ENCODE measurements around the gene XDH. TPM values are rescaled to one million over a fixed set of nuclear protein-coding genes. Genes with fewer than 3 reads are reported as not detected.

Gene XDH
- total and polyA plus RNA-seq, 9 of the 15 experiments (the other 6 are each of a cell fraction or from before 2014, with no cell fraction given), result 0.04 to 0.06 TPM; not detected in 7

GRCh38 chr2:31327505-31327904, 87.0 kb downstream of the XDH start:
- ATAC-seq, result no peak
- Histone ChIP-seq H3K27ac (ENCODE audit: extremely low read depth, low read depth, low read length) (no peak overlapping the region), H3K9me1 (ENCODE audit: control insufficient read depth, insufficient read depth, low read length) (no peaks in the 10 kb centered on the region), H2AFZ (ENCODE audit: low read depth, low read length) (no peak overlapping the region), H3K79me2 (ENCODE audit: control insufficient read depth, insufficient read depth, low read length) (no peaks in the 10 kb centered on the region), H3K4me2 (ENCODE audit: insufficient read depth, low read length) (no peak overlapping the region), H3K36me3 (ENCODE audit: control insufficient read depth, insufficient read depth, low read length) (no peaks in the 10 kb centered on the region), H3K4me3 (no peak overlapping the region), H3K9me3 (replicated peaks; ENCODE audit: control insufficient read depth, insufficient read depth, low read depth, low read length) (no peaks in the 10 kb centered on the region), H4K20me1 (replicated peaks; ENCODE audit: control insufficient read depth, insufficient read depth, low read length) (no peaks in the 10 kb centered on the region), H3K4me1 (replicated peaks in 1 of 2; ENCODE audit: control insufficient read depth in 2 of 2, insufficient read depth in 2 of 2, low read length in 2 of 2) (no peaks in the 10 kb centered on the region), H3K27me3 (ENCODE audit: control insufficient read depth in 2 of 2, insufficient read depth in 2 of 2, low read length in 2 of 2) (no peaks in the 10 kb centered on the region), H3K9ac (ENCODE audit: insufficient read depth in 1 of 2, low read depth in 2 of 2, low read length in 2 of 2) (no peak overlapping the region)
- ChIA-PET POLR2A (no interaction called here), CTCF (ENCODE audit: low intra/inter-chr PET ratio) (no interaction called here)
- DNase-seq (ENCODE audit: extremely low read depth in 1 of 4, low spot score in 3 of 4), result no peak
- BruUV-seq (replicated peaks), result no TSS peak
- WGBS (ENCODE audit: insufficient coverage, low coverage, missing lambda C conversion rate), result 0% methylated on average over 1 of the region's 1 CpG
- FAIRE-seq, result no peak
- TF ChIP-seq CEBPB (tag; IDR thresholded peaks at IDR 0.05) (peak; percentile 39; the same call in 1 of the 2 replicates), CEBPG (CRISPR knock-in tag; IDR thresholded peaks at IDR 0.05) (no peak), CEBPG (tag; conservative IDR thresholded peaks at IDR 0.05 in 1 of 2, IDR thresholded peaks at IDR 0.05 in 1 of 2) (peak; percentile 19 to 58; a peak in 1 of 4 replicates), ZNF780A (CRISPR knock-in tag; IDR thresholded peaks at IDR 0.05) (no peak), ZNF444 (CRISPR knock-in tag; IDR thresholded peaks at IDR 0.05) (no peak), NCOA6 (IDR thresholded peaks at IDR 0.05) (no peak)
- intact Hi-C loops (cut with micrococcal nuclease), result no loop called here
- in situ Hi-C loops (cut with MboI), result loop anchor here (25.0 kb wide), 1 partner anchor 1165 kb away; no protein-coding TSS in a partner anchor

GRCh38 chr2:31324016-31324633, 90.4 kb downstream of the XDH start:
- no peaks in the 10 kb centered on the region for H4K20me1 ChIP-seq (replicated peaks; ENCODE audit: control insufficient read depth, insufficient read depth, low read length)
- FAIRE-seq (no peak), DNase-seq (ENCODE audit: extremely low read depth in 1 of 4, low spot score in 3 of 4) (no peak), ATAC-seq (no peak)
- H3K4me2 ChIP-seq (ENCODE audit: insufficient read depth, low read length), result no peak overlapping the region
- H3K4me3 ChIP-seq, result no peak overlapping the region
- H3K79me2 ChIP-seq (ENCODE audit: control insufficient read depth, insufficient read depth, low read length), result no peaks in the 10 kb centered on the region
- H3K27me3 ChIP-seq (ENCODE audit: control insufficient read depth in 2 of 2, insufficient read depth in 2 of 2, low read length in 2 of 2), result no peaks in the 10 kb centered on the region
- intact Hi-C loops (cut with micrococcal nuclease) (no loop called here), in situ Hi-C loops (cut with MboI) (no loop called here)
- CTCF ChIA-PET (ENCODE audit: low intra/inter-chr PET ratio), result no interaction called here
- no peaks in the 10 kb centered on the region for H3K4me1 ChIP-seq (replicated peaks in 1 of 2; ENCODE audit: control insufficient read depth in 2 of 2, insufficient read depth in 2 of 2, low read length in 2 of 2)
- no TSS peak for BruUV-seq (replicated peaks)
- POLR2A ChIA-PET, result no interaction called here
- H3K9me1 ChIP-seq (ENCODE audit: control insufficient read depth, insufficient read depth, low read length), result no peaks in the 10 kb centered on the region
- no peaks in the 10 kb centered on the region for H3K9me3 ChIP-seq (replicated peaks; ENCODE audit: control insufficient read depth, insufficient read depth, low read depth, low read length)
- 3% methylated on average over 5 of the region's 5 CpGs for WGBS (ENCODE audit: insufficient coverage, low coverage, missing lambda C conversion rate)
- H3K27ac ChIP-seq (ENCODE audit: extremely low read depth, low read depth, low read length), result no peak overlapping the region
- H3K9ac ChIP-seq (ENCODE audit: insufficient read depth in 1 of 2, low read depth in 2 of 2, low read length in 2 of 2), result no peak overlapping the region
- no peaks in the 10 kb centered on the region for H3K36me3 ChIP-seq (ENCODE audit: control insufficient read depth, insufficient read depth, low read length)
- peak overlapping the region; percentile 7; the same call in 1 of the 2 replicates for H2AFZ ChIP-seq (ENCODE audit: low read depth, low read length)
- no peak for TF ChIP-seq BRCA1 (IDR thresholded peaks at IDR 0.05)
- TF ChIP-seq BRCA1 (CRISPR knock-in tag; IDR thresholded peaks at IDR 0.05), result no peak
- TF ChIP-seq ZNF277 (CRISPR knock-in tag; IDR thresholded peaks at IDR 0.05; ENCODE audit: borderline replicate concordance), result no peak
- TF ChIP-seq MAFG (tag; conservative IDR thresholded peaks at IDR 0.05), result peak; percentile 69
- TF ChIP-seq SIRT6 (IDR thresholded peaks at IDR 0.05; ENCODE audit: low read depth, low read length), result no peak
- no peak for TF ChIP-seq ELF4 (CRISPR knock-in tag; IDR thresholded peaks at IDR 0.05)
- peak; percentile 44; the same call in 1 of the 2 replicates for TF ChIP-seq C11orf30 (IDR thresholded peaks at IDR 0.05; ENCODE audit: low read depth)
- TF ChIP-seq, protein P1, sequence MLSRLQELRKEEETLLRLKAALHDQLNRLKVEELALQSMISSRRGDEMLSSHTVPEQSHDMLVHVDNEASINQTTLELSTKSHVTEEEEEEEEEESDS (CRISPR knock-in tag; IDR thresholded peaks at IDR 0.05), result no peak
- TF ChIP-seq ZFP36 (IDR thresholded peaks at IDR 0.05; ENCODE audit: low read depth, low read length, partially characterized antibody), result no peak

All from K562 (cell line).